T1000 (cell line): ENCODE data around the gene AVP.
"Not testable (repeated sequence)": the region's sequence is repeated elsewhere in the genome, so short reads cannot be mapped to it uniquely, and the experiment has no call there.

Experiments used
- DNase-seq: peaks from one replicate; lab custom pipeline; 2025; ENCODE audit warnings: mixed read lengths; lab: John Stamatoyannopoulos, UW

Gene AVP, protein sequence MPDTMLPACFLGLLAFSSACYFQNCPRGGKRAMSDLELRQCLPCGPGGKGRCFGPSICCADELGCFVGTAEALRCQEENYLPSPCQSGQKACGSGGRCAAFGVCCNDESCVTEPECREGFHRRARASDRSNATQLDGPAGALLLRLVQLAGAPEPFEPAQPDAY

GRCh38 chr20:3084283-3084985 is at the start of gene AVP:
Gene AVP (minus strand): TSS chr20:3084724. CDS start chr20:3084674, 50 bp downstream.
- DNase-seq, result no peak

GRCh38 chr20:3134151-3134550 is 49.6 kb upstream of the AVP start:
- no peak for DNase-seq

GRCh38 chr20:3133155-3133554 is 48.6 kb upstream of the AVP start:
- DNase-seq, result no peak

DNA sequence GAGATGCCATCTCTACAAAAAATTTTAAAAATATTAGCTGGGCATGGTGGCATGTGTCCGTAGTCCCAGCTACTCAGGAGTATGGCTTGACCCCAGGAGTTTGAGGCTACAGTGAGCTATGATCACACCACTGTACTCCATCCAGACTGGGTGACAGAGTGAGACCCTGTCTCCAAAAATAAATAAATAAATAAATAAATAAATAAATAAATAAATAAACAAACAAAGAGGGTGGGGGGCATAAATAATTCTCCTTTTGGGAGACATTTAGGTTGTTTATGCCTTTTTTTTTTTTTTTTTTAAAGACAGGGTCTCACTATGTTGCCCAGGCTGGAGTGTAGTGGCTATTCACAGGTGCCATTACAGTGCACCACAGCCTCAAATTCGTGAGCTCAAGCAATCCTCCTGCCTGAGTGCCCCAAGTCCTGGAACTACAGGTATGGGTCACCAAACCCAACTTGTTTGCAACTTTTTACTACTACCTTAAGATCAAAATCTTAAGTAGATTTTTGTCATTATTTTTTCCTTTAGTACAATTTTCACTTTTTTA is 45.6 kb upstream of the AVP start:
- DNase-seq, result no peak

- no peak for DNase-seq
Measured at GRCh38 chr20:3129094-3129493, 44.6 kb upstream of the AVP start.

DNA sequence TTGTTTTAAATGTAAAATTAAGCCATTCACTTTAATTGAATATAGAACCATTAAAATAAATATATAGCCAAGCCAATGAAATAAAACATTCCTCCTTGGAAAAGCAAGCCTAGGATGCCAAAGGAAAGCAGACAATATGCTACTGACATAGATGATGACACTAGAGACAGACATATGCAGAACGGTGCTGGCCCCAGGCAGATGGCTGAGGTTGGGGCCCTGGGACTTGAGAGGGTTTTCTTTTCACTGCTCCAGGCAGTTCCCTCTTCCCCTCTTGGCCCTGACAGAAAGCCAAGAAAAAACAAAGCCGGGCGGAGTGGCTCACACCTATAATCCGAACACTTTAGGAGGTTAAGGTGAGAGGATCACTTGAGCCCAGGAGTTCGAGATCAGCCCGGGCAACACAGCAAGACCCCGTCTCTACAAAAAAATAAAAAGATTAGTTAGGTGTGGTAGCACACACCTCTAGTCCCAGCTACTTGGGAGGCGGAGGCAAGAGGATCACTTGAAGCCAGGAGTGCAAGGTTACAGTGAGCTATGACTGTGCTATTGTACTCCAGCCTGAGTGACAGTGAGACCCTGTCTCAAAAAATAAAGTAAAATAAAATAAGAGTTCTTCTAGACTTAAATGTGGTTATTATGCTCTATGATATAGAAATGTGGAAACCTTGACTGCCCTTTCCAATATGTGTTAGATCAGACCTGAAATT is 43.9 kb upstream of the AVP start:
- DNase-seq, result no peak

- no peak for DNase-seq
Measured at GRCh38 chr20:3126527-3126859, 42.0 kb upstream of the AVP start.

DNA sequence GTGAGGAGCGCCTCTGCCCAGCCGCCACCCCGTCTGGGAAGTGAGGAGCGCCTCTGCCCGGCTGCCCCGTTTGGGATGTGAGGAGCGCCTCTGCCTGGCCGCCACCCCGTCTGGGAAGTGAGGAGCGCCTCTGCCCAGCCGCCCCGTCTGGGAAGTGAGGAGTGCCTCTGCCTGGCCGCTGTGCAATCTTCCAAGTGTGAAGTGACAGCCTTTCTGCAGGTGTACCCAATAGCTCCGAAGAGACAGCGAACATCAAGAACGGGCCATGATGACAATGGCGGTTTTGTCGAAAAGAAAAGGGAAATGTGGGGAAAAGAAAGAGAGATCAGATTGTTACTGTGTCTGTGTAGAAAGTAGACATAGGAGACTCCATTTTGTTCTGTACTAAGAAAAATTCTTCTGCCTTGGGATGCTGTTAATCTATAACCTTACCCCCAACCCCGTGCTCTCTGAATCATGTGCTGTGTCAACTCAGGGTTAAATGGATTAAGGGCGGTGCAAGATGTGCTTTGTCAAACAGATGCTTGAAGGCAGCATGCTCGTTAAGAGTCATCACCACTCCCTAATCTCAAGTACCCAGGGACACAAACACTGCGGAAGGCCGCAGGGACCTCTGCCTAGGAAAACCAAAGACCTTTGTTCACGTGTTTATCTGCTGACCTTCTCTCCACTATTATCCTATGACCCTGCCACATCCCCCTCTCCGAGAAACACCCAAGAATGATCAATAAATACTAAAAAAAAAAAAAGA is 41.4 kb upstream of the AVP start:
- DNase-seq, result not testable (repeated sequence)

DNA sequence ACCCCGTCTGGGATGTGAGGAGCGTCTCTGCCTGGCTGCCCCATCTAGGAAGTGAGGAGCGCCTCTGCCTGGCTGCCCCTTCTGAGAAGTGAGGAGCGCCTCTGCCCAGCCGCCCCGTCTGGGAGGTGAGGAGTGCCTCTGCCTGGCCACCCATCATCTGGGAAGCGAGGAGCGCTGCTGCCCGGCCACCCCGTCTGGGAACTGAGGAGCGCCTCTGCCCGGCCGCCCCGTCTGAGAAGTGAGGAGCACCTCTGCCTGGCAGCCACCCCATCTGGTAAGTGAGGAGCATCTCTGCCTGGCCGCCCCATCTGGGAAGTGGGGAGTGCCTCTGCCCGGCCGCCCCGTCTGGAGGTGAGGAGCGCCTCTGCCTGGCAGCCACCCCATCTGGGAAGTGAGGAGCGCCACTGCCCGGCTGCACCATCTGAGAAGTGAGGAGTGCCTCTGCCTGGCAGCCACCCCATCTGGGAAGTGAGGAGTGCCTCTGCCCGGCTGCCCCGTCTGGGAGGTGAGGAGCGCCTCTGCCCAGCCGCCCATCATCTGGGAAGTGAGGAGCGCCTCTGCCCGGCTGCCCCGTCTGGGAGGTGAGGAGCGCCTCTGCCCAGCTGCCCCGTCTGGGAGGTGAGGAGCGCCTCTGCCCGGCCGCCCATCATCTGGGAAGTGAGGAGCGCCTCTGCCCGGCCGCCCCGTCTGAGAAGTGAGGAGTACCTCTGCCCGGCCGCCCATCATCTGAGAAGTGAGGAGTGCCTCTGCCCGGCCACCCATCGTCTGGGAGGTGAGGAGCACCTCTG is 40.4 kb upstream of the AVP start:
- not testable (repeated sequence) for DNase-seq

DNA sequence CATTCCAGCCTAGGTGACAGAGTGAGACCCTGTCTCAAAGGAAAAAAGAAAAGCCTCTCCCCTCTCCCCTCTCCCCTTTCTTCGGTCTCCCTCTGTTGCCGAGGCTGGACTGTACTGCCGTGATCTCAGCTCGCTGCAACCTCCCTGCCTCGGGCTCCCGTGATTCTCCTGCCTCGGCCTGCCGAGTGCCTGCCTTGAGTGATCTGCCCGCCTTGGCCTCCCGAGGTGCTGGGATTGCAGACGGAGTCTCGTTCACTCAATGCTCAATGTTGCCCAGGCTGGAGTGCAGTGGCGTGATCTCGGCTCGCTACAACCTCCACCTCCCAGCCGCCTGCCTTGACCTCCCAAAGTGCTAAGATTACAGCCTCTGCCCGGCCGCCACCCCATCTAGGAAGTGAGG is 39.6 kb upstream of the AVP start:
- not testable (repeated sequence) for DNase-seq

- no peak for DNase-seq
Measured at GRCh38 chr20:3123542-3123941, 39.0 kb upstream of the AVP start.

- DNase-seq, result no peak
Measured at GRCh38 chr20:3121955-3122610, 37.6 kb upstream of the AVP start.

- DNase-seq, result no peak
Measured at GRCh38 chr20:3121271-3121911, 36.9 kb upstream of the AVP start.

- no peak for DNase-seq
Measured at GRCh38 chr20:3119044-3119443, 34.5 kb upstream of the AVP start.

GRCh38 chr20:3117839-3118379 is 33.4 kb upstream of the AVP start:
- not testable (repeated sequence) for DNase-seq

- DNase-seq, result no peak
Measured at GRCh38 chr20:3116341-3116740, 31.8 kb upstream of the AVP start.

GRCh38 chr20:3115190-3116107 is 30.9 kb upstream of the AVP start:
- no peak for DNase-seq

DNA sequence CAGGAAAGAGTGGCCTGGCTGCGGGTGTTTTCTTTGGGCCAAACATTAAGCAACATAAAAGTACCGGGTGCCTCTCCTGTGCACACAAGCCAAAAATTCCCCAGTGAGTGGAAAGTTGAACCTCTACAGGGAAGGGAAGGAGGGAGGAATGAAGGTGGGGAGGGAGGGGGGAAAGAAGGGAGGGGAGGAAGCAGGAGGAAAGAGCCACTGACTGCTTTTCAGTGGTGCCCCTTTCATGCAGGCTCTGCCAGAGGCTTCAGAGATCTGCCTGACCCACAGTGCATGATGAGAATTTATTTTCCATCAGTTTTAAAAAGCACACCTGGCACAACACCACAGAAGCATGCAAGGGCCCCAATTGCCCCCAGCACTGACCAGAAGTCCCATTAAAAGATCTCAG is 27.5 kb upstream of the AVP start:
- DNase-seq, result no peak

DNA sequence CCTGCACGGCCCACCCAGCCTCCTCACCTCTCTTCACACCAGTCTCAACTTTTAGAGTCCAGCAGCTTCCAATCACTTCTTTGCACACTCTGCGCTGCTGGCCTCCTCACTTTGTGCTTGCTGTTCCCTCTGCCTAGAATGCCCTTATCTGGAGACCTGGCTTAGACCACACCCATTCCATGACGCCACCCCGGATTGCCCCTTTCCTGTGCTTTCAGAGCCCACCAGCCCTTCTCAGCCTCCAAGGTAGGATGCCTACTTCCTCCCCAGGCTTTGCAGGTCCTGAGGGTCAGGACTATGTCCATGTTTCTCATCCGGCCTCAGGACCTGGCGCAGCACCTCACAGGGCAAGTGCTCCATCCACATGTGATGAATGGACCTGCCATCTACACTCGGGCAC is 27.0 kb upstream of the AVP start:
- DNase-seq, result no peak
